HG03354 (cell line): ENCODE results near the gene SPIN1.

Experiments
- ATAC-seq: cut with Tn5 transposase; IDR thresholded peaks from one replicate; pipeline ENCODE4 v1.9.1; 2021; ENCODE audit warnings: mild to moderate bottlenecking; ENCODE audit not compliant: unreplicated experiment, poor library complexity, severe bottlenecking

Gene SPIN1

GRCh38 chr9:88387552-88388202, 567 bp upstream of the SPIN1 start:
- peak; percentile 20 for ATAC-seq

GRCh38 chr9:88388886-88389605, 802 bp downstream of the SPIN1 start:
- peak; percentile 40 for ATAC-seq

- ATAC-seq, result no peak
Observed at GRCh38 chr9:88390371-88390990, 2.2 kb downstream of the SPIN1 start.

GRCh38 chr9:88391236-88391635, 3.0 kb downstream of the SPIN1 start:
- ATAC-seq, result no peak

DNA sequence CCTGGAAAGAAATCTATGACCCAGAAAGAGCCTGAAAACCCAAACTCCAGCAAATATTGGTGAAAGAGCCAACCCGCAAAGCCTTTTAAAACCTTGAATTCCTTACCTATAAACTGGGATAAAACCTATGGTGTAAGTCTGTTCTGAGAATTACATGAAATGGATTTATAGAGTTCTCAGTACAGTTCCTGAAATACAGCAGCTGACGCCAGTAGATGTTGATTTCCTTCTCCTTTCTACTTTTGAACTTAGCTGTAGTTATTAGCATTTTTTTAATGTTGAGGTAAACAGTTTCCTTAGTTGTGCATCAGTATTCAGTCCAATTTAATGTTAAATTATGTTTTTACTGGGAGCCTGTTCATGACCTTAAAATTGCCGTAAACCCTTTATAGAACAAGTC, 3.7 kb downstream of the SPIN1 start:
- ATAC-seq, result no peak

GRCh38 chr9:88392549-88392948, 4.3 kb downstream of the SPIN1 start:
- no peak for ATAC-seq

- no peak for ATAC-seq
Observed at GRCh38 chr9:88396836-88397577, 8.8 kb downstream of the SPIN1 start.

- ATAC-seq, result no peak
Observed at GRCh38 chr9:88398016-88398415, 9.8 kb downstream of the SPIN1 start.

- ATAC-seq, result no peak
Observed at GRCh38 chr9:88399966-88400365, 11.7 kb downstream of the SPIN1 start.

DNA sequence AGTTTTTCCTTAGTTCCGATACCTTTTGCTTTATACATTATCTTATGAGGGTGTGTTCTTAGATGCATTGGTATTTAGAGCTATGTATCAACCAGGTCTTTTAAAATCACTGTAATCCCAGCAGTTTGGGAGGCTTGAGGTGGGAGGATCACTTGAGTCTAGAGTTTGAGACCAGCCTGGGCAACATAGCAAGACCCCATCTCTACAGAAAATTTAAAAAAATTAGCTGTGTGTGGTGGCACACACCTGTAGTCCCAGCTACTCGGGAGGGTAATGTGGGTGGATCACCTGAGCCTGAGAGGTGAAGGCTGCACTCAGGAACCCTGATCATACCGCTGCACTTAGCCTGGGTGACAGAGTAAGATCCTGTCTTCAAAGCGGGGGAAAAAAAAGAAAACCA, 15.1 kb downstream of the SPIN1 start:
- no peak for ATAC-seq

DNA sequence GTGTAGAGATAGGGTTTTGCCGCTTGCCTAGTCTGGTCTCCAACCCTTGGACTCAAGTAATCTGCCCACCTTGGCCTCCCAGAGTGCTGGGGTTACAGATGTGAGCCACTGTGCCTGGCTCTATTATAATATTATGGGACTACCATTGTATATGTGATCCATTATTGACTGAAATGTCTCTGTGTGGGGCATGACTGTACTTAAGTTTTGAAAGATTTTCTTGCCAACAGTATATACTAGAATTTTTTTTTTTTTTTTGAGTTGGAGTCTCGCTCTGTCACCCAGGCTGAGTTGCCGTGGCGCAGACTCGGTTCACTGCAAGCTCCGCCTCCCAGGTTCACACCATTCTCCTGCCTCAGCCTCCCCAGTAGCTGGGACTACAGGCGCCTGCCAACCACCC, 17.8 kb downstream of the SPIN1 start:
- no peak for ATAC-seq

DNA sequence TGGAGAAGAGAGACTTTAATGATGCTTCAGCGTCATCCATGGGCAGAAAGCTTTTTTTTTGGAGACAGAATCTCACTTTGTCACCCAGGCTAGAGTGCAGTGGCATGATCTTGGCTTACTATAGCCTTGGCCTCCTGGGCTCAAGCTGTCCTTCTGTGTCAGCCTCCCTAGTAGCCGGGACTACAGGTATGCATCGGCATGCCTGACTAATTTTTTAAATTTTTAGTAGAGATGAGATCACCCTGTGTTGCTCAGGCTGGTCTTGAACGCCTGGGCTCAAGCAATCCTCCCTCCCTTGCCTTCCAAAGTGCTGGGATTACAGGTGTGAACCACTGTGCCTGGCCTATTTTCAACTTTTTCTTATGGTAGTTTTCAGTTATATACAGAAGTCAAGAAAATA, 23.2 kb downstream of the SPIN1 start:
- no peak for ATAC-seq

GRCh38 chr9:88414298-88414697, 26.1 kb downstream of the SPIN1 start:
- no peak for ATAC-seq

GRCh38 chr9:88418025-88418424, 29.8 kb downstream of the SPIN1 start:
- no peak for ATAC-seq

GRCh38 chr9:88418715-88419540, 30.7 kb downstream of the SPIN1 start:
- no peak for ATAC-seq

GRCh38 chr9:88420227-88420626, 32.0 kb downstream of the SPIN1 start:
- ATAC-seq, result no peak

DNA sequence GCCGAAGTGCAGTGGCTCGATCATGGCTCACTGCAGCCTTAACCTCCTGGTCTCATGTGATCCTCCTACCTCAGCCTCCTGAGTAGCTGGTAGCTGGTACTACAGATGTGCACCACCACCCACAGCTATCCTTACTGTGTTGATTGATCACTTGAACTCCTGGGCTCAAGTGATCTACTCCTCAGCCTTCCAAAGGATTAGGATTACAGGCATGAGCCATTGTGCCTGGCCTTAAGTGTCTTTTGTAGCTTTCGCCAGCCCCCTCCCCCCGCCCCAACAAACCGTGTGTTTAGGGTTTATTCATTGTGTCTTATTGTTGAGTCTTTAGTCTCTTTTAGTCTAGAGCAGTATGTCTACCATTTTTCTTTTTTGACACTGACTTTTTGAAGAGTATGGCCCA, 33.1 kb downstream of the SPIN1 start:
- no peak for ATAC-seq

GRCh38 chr9:88425538-88425950, 37.3 kb downstream of the SPIN1 start:
- ATAC-seq, result no peak

- no peak for ATAC-seq
Observed at GRCh38 chr9:88426651-88427050, 38.4 kb downstream of the SPIN1 start.
